PFSK-1 (cell line): ENCODE data around the gene KIF26B.

ENCODE experiments used
- FOXP2 ChIP-seq: optimal IDR thresholded peaks from 2 replicates; pipeline ENCODE3; 2011; ENCODE audit warnings: borderline replicate concordance, control low read depth, inconsistent platforms; ENCODE audit not compliant: insufficient read depth; ENCODE audit errors: extremely low read length, extremely low read depth
- POLR2AphosphoS5 ChIP-seq: IDR thresholded peaks from 2 replicates; pipeline ENCODE4 v1.6.1; 2012; ENCODE audit warnings: low read depth, mild to moderate bottlenecking, control low read depth, low read length, moderate library complexity
- SIN3A ChIP-seq: IDR thresholded peaks from 2 replicates; pipeline ENCODE4 v1.6.1; 2012; ENCODE audit warnings: mild to moderate bottlenecking, low read length, moderate library complexity, borderline replicate concordance; ENCODE audit not compliant: insufficient read depth
- TAF1 ChIP-seq: IDR thresholded peaks from 2 replicates; pipeline ENCODE4 v1.6.1; 2012; ENCODE audit warnings: low read length, control low read depth, borderline replicate concordance; ENCODE audit not compliant: insufficient read depth
- TF ChIP-seq, protein P1 (sequence below), 2 experiments: IDR thresholded peaks; 2 replicates each; pipeline versions ENCODE4 v1.6.1 to v1.8.0; 2011 to 2012; ENCODE audit warnings: low read depth in 2 of 2, low read length in 2 of 2, control low read depth in 1 of 2, inconsistent platforms in 1 of 2, mild to moderate bottlenecking in 1 of 2, moderate library complexity in 1 of 2; ENCODE audit not compliant: insufficient read depth in 1 of 2

DNA sequence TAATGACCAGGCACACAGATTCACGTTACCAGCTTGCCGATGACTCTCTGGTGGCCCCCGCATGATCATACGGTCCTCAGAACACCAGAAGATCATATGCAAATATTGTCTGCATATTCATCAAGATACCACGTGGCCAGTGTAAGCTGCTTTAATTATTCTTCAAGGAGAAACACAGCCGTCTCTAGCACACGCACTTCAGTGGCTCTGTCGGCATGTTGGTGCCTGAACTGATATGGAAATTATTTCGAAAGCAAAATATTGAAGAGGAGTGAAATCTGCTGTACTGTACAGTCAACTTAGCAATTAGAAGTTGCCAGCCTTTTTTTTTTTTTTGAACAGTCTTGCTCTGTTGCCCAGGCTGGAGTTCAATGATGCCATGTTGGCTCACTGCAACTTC is 5.9 kb upstream of the KIF26B start:
- TF ChIP-seq POLR2AphosphoS5 (no peak), SIN3A (no peak), TAF1 (no peak), FOXP2 (no peak)
- TF ChIP-seq, protein P1, sequence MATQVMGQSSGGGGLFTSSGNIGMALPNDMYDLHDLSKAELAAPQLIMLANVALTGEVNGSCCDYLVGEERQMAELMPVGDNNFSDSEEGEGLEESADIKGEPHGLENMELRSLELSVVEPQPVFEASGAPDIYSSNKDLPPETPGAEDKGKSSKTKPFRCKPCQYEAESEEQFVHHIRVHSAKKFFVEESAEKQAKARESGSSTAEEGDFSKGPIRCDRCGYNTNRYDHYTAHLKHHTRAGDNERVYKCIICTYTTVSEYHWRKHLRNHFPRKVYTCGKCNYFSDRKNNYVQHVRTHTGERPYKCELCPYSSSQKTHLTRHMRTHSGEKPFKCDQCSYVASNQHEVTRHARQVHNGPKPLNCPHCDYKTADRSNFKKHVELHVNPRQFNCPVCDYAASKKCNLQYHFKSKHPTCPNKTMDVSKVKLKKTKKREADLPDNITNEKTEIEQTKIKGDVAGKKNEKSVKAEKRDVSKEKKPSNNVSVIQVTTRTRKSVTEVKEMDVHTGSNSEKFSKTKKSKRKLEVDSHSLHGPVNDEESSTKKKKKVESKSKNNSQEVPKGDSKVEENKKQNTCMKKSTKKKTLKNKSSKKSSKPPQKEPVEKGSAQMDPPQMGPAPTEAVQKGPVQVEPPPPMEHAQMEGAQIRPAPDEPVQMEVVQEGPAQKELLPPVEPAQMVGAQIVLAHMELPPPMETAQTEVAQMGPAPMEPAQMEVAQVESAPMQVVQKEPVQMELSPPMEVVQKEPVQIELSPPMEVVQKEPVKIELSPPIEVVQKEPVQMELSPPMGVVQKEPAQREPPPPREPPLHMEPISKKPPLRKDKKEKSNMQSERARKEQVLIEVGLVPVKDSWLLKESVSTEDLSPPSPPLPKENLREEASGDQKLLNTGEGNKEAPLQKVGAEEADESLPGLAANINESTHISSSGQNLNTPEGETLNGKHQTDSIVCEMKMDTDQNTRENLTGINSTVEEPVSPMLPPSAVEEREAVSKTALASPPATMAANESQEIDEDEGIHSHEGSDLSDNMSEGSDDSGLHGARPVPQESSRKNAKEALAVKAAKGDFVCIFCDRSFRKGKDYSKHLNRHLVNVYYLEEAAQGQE (IDR thresholded peaks at IDR 0.05; ENCODE audit: insufficient read depth in 1 of 2, low read depth in 2 of 2, low read length in 2 of 2), result no peak
